ENCODE data around the gene SLC9A9. TPM values are rescaled to one million over a fixed set of nuclear protein-coding genes. Genes with fewer than 3 reads are reported as not detected.

Gene SLC9A9
- total RNA-seq, 4 donors from 2014 or later, result 15.1 to 41.1 (median 20.7) TPM

GRCh38 chr3:143387425-143387824 lies 460.8 kb downstream of the SLC9A9 start:
- TF ChIP-seq CTCF (IDR thresholded peaks at IDR 0.05; ENCODE audit: low read depth), result no peak

- TF ChIP-seq CTCF (IDR thresholded peaks at IDR 0.05; ENCODE audit: low read depth), result no peak
Measured at GRCh38 chr3:143384076-143384475, 464.2 kb downstream of the SLC9A9 start.

- no peak for TF ChIP-seq CTCF (IDR thresholded peaks at IDR 0.05; ENCODE audit: low read depth)
Measured at GRCh38 chr3:143383421-143383820, 464.8 kb downstream of the SLC9A9 start.

- no peak for TF ChIP-seq CTCF (IDR thresholded peaks at IDR 0.05; ENCODE audit: low read depth)
Measured at GRCh38 chr3:143382816-143383215, 465.5 kb downstream of the SLC9A9 start.

GRCh38 chr3:143380449-143380848 lies 467.8 kb downstream of the SLC9A9 start:
- TF ChIP-seq CTCF (IDR thresholded peaks at IDR 0.05; ENCODE audit: low read depth), result no peak

GRCh38 chr3:143375698-143376097 lies 472.6 kb downstream of the SLC9A9 start:
- no peak for TF ChIP-seq CTCF (IDR thresholded peaks at IDR 0.05; ENCODE audit: low read depth)

- TF ChIP-seq CTCF (IDR thresholded peaks at IDR 0.05; ENCODE audit: low read depth), result no peak
Measured at GRCh38 chr3:143367171-143367570, 481.1 kb downstream of the SLC9A9 start.
